WTC11 (cell line): ENCODE data around the gene ZBTB20.

Source experiments
- AFF4 ChIP-seq: sonication (generic); formaldehyde crosslinking; IDR thresholded peaks from 2 replicates; pipeline ENCODE4 v1.8.1; 2023; ENCODE audit warnings: mild to moderate bottlenecking, missing genetic modification reagents, borderline replicate concordance
- E2F1 ChIP-seq: sonication (generic); formaldehyde crosslinking; IDR thresholded peaks from 2 replicates; pipeline ENCODE4 v1.8.0; 2022; ENCODE audit warnings: mild to moderate bottlenecking, missing genetic modification reagents
- NR2C2 ChIP-seq: sonication (generic); formaldehyde crosslinking; IDR thresholded peaks from 2 replicates; pipeline ENCODE4 v1.8.0; 2022; ENCODE audit warnings: mild to moderate bottlenecking, missing genetic modification reagents
- ZNF263 ChIP-seq: sonication (generic); formaldehyde crosslinking; IDR thresholded peaks from 2 replicates; pipeline ENCODE4 v1.8.1; 2022; ENCODE audit warnings: low read depth, mild to moderate bottlenecking, moderate library complexity, missing genetic modification reagents
- TF ChIP-seq, protein P1 (sequence below): fragments of 200-600 bp; IDR thresholded peaks from 2 replicates; pipeline ENCODE4 v1.8.0; 2022; ENCODE audit warnings: antibody characterized with exemption
- TF ChIP-seq, protein P2 (sequence below): sonication (generic); formaldehyde crosslinking; IDR thresholded peaks from 2 replicates; pipeline ENCODE4 v1.8.1; 2023; ENCODE audit warnings: mild to moderate bottlenecking, missing genetic modification reagents, moderate library complexity

DNA sequence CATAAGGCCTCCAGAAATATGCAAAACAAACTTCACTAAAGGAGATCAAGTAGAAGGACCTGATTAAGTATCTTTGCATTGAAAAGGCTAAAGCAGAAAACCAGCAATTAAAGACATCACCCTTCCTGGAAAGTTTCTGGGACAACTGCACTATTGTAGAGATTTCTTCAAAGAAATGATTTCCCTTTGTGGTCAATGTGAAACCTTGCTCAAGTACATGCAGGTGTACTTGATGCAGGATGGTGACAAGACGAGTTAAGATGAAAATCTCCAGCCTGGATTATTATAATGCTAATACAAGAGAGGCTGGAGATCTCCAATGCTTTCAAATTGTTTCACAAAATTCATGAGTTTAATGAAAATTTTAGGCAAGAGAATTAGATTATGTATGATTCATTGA is 644.9 kb downstream of the ZBTB20 start:
- TF ChIP-seq AFF4 (CRISPR knock-in tag), result no peak
- TF ChIP-seq E2F1 (CRISPR knock-in tag), result no peak
- TF ChIP-seq, protein P1, sequence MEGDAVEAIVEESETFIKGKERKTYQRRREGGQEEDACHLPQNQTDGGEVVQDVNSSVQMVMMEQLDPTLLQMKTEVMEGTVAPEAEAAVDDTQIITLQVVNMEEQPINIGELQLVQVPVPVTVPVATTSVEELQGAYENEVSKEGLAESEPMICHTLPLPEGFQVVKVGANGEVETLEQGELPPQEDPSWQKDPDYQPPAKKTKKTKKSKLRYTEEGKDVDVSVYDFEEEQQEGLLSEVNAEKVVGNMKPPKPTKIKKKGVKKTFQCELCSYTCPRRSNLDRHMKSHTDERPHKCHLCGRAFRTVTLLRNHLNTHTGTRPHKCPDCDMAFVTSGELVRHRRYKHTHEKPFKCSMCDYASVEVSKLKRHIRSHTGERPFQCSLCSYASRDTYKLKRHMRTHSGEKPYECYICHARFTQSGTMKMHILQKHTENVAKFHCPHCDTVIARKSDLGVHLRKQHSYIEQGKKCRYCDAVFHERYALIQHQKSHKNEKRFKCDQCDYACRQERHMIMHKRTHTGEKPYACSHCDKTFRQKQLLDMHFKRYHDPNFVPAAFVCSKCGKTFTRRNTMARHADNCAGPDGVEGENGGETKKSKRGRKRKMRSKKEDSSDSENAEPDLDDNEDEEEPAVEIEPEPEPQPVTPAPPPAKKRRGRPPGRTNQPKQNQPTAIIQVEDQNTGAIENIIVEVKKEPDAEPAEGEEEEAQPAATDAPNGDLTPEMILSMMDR, result no peak
- TF ChIP-seq, protein P2, sequence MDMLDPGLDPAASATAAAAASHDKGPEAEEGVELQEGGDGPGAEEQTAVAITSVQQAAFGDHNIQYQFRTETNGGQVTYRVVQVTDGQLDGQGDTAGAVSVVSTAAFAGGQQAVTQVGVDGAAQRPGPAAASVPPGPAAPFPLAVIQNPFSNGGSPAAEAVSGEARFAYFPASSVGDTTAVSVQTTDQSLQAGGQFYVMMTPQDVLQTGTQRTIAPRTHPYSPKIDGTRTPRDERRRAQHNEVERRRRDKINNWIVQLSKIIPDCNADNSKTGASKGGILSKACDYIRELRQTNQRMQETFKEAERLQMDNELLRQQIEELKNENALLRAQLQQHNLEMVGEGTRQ (CRISPR knock-in tag), result no peak
- no peak for TF ChIP-seq ZNF263 (CRISPR knock-in tag)
- no peak for TF ChIP-seq NR2C2 (CRISPR knock-in tag)
